ENCODE measurements around the gene DOCK9. TPM values are rescaled to one million over a fixed set of nuclear protein-coding genes. Genes with fewer than 3 reads are reported as not detected.

Gene DOCK9
- polyA plus RNA-seq, 1 of the 3 experiments (the other 2 are of a cell fraction) = 16.6 TPM

GRCh38 chr13:98981369-98982080 lies 3.7 kb upstream of the DOCK9 start:
- 95% methylated on average over 9 of the region's 9 CpGs for WGBS (ENCODE audit: low lambda C conversion rate)
- Histone ChIP-seq H3K4me2 (no peak overlapping the region), H3K9me3 (no peaks in the 10 kb centered on the region), H3K79me2 (ENCODE audit: insufficient read depth) (no peaks in the 10 kb centered on the region), H2AFZ (ENCODE audit: low read depth) (no peak overlapping the region), H3K27ac (ENCODE audit: low read depth in 2 of 2, low read length in 1 of 2) (no peak overlapping the region), H3K4me3 (ENCODE audit: low read depth in 2 of 2, low read length in 1 of 2) (no peak overlapping the region), H3F3A (replicated peaks; ENCODE audit: insufficient read depth) (no peaks in the 10 kb centered on the region), H4K20me1 (ENCODE audit: insufficient read depth) (no peaks in the 10 kb centered on the region), H3K27me3 (ENCODE audit: insufficient read depth) (no peaks in the 10 kb centered on the region), H3K4me1 (ENCODE audit: control insufficient read depth in 1 of 2, insufficient read depth in 2 of 2, low read depth in 1 of 2, low read length in 1 of 2) (peaks cover 6 to 21% of the 10 kb centered on the region in 2 experiments; a peak in 2 of 4 replicates), H3K36me3 (replicated peaks in 1 of 2; ENCODE audit: control insufficient read depth in 1 of 2, insufficient read depth in 2 of 2, low read length in 1 of 2) (no peaks in the 10 kb centered on the region), H3K9ac (no peak overlapping the region), H3K9me2 (no peaks in the 10 kb centered on the region)
- ChIA-PET POLR2A (no interaction called here), CTCF (no interaction called here)
- DNase-seq = no peak
- no peak for TF ChIP-seq FOSL2 (IDR thresholded peaks at IDR 0.05; ENCODE audit: borderline replicate concordance, low read depth)
- no peak for TF ChIP-seq MEF2A (IDR thresholded peaks at IDR 0.05; ENCODE audit: borderline replicate concordance, low read depth)
- no peak for TF ChIP-seq POLR2AphosphoS5 (IDR thresholded peaks at IDR 0.05; ENCODE audit: low read depth, low read length)
- TF ChIP-seq JUND (IDR thresholded peaks at IDR 0.05) = no peak
- TF ChIP-seq FOXJ3 (CRISPR knock-in tag; IDR thresholded peaks at IDR 0.05) = no peak
- TF ChIP-seq SIN3A (IDR thresholded peaks at IDR 0.05; ENCODE audit: borderline replicate concordance, low read depth, low read length) = no peak

- H4K20me1 ChIP-seq (ENCODE audit: insufficient read depth) = no peaks in the 10 kb centered on the region
- peaks cover 6 to 28% of the 10 kb centered on the region in 2 experiments; a peak in 2 of 4 replicates for H3K4me1 ChIP-seq (ENCODE audit: control insufficient read depth in 1 of 2, insufficient read depth in 2 of 2, low read depth in 1 of 2, low read length in 1 of 2)
- no peak overlapping the region for H3K9ac ChIP-seq
- H3K9me2 ChIP-seq = no peaks in the 10 kb centered on the region
- no peak overlapping the region for H2AFZ ChIP-seq (ENCODE audit: low read depth)
- no peaks in the 10 kb centered on the region for H3K36me3 ChIP-seq (replicated peaks in 1 of 2; ENCODE audit: control insufficient read depth in 1 of 2, insufficient read depth in 2 of 2, low read length in 1 of 2)
- no peaks in the 10 kb centered on the region for H3F3A ChIP-seq (replicated peaks; ENCODE audit: insufficient read depth)
- H3K27ac ChIP-seq (ENCODE audit: low read depth in 2 of 2, low read length in 1 of 2) = peak overlapping the region in 1 of 2 experiments; percentile 74; a peak in 2 of 4 replicates
- H3K79me2 ChIP-seq (ENCODE audit: insufficient read depth) = peaks cover 3% of the 10 kb centered on the region; the same call in 1 of the 2 replicates
- 89% methylated on average over 9 of the region's 9 CpGs for WGBS (ENCODE audit: low lambda C conversion rate)
- no peaks in the 10 kb centered on the region for H3K27me3 ChIP-seq (ENCODE audit: insufficient read depth)
- H3K9me3 ChIP-seq = no peaks in the 10 kb centered on the region
- no peak for DNase-seq
- no peak for TF ChIP-seq IRF3 (IDR thresholded peaks at IDR 0.05; ENCODE audit: low read depth, low read length)
- TF ChIP-seq ZBTB33 (IDR thresholded peaks at IDR 0.05; ENCODE audit: borderline replicate concordance, low read depth) = no peak
- no peak for TF ChIP-seq MXI1 (IDR thresholded peaks at IDR 0.05; ENCODE audit: low read depth, low read length)
- no peak for TF ChIP-seq FOXM1 (IDR thresholded peaks at IDR 0.05; ENCODE audit: low read depth)
- no peak for TF ChIP-seq CHD2 (IDR thresholded peaks at IDR 0.05; ENCODE audit: low read length, partially characterized antibody)
- TF ChIP-seq EZH2phosphoT487 (IDR thresholded peaks at IDR 0.05; ENCODE audit: borderline replicate concordance, low read depth) = no peak
- TF ChIP-seq GATA2 (CRISPR knock-in tag; IDR thresholded peaks at IDR 0.05) = no peak
- TF ChIP-seq NFIC (IDR thresholded peaks at IDR 0.05; ENCODE audit: borderline replicate concordance) = no peak
- no peak for TF ChIP-seq TCF12 (IDR thresholded peaks at IDR 0.05)
- no peak for TF ChIP-seq REST (IDR thresholded peaks at IDR 0.05; ENCODE audit: low read depth, low read length)
- no peak for TF ChIP-seq GABPA (IDR thresholded peaks at IDR 0.05; ENCODE audit: low read depth)
- TF ChIP-seq MEF2A (IDR thresholded peaks at IDR 0.05; ENCODE audit: borderline replicate concordance, low read depth) = no peak
- no peak for TF ChIP-seq NRF1 (IDR thresholded peaks at IDR 0.05; ENCODE audit: low read depth, low read length)
- no peak for TF ChIP-seq RFX5 (IDR thresholded peaks at IDR 0.05; ENCODE audit: low read length)
- no peak for TF ChIP-seq JUND (IDR thresholded peaks at IDR 0.05)
- no peak for TF ChIP-seq SIN3A (IDR thresholded peaks at IDR 0.05; ENCODE audit: borderline replicate concordance, low read depth, low read length)
- no peak overlapping the region for H3K4me2 ChIP-seq
- POLR2A ChIA-PET = no interaction called here
- CTCF ChIA-PET = no interaction called here
- no peak overlapping the region for H3K4me3 ChIP-seq (ENCODE audit: low read depth in 2 of 2, low read length in 1 of 2)
Measured at GRCh38 chr13:98979012-98979660, 1.3 kb upstream of the DOCK9 start.

Data from SK-N-SH (cell line).